Neural cell (in vitro differentiated cells): ENCODE results near the gene NCAPH2.

Experiments used
- EP300 ChIP-seq: fragments of 450-650 bp; conservative IDR thresholded peaks from 2 replicates; pipeline ENCODE4 v1.6.1; 2014; ENCODE audit warnings: antibody characterized with exemption, mild to moderate bottlenecking, moderate library complexity; ENCODE audit not compliant: poor library complexity, severe bottlenecking
- EZH2 ChIP-seq: fragments of 200-600, 300-800 bp; shearing (Covaris generic), sonication (generic); IDR thresholded peaks from 2 replicates; pipeline ENCODE4 v1.6.1; 2014; ENCODE audit warnings: antibody characterized with exemption, low read length, borderline replicate concordance, mild to moderate bottlenecking; ENCODE audit not compliant: insufficient read depth, poor library complexity, severe bottlenecking
- POLR2AphosphoS5 ChIP-seq: IDR thresholded peaks from 2 replicates; pipeline ENCODE4 v1.6.1; 2012
- RAD21 ChIP-seq: fragments of 450-650 bp; conservative IDR thresholded peaks from 2 replicates; pipeline ENCODE4 v1.6.1; 2014; ENCODE audit warnings: antibody characterized with exemption, mild to moderate bottlenecking, moderate library complexity
- SMC3 ChIP-seq: fragments of 450-650 bp; conservative IDR thresholded peaks from 2 replicates; pipeline ENCODE4 v1.6.1; 2014; ENCODE audit warnings: antibody characterized with exemption, mild to moderate bottlenecking, moderate library complexity; ENCODE audit not compliant: poor library complexity
- TAF1 ChIP-seq: IDR thresholded peaks from 2 replicates; pipeline ENCODE4 v1.6.1; 2012; ENCODE audit warnings: low read depth
- TF ChIP-seq, protein P1 (sequence below): fragments of 450-650 bp; IDR thresholded peaks from 2 replicates; pipeline ENCODE4 v1.5.1; 2014; ENCODE audit warnings: antibody characterized with exemption, mild to moderate bottlenecking, moderate library complexity; ENCODE audit not compliant: poor library complexity, severe bottlenecking
- TF ChIP-seq, protein P2 (sequence below): IDR thresholded peaks from 2 replicates; pipeline ENCODE4 v1.6.1; 2012; ENCODE audit warnings: borderline replicate concordance

DNA sequence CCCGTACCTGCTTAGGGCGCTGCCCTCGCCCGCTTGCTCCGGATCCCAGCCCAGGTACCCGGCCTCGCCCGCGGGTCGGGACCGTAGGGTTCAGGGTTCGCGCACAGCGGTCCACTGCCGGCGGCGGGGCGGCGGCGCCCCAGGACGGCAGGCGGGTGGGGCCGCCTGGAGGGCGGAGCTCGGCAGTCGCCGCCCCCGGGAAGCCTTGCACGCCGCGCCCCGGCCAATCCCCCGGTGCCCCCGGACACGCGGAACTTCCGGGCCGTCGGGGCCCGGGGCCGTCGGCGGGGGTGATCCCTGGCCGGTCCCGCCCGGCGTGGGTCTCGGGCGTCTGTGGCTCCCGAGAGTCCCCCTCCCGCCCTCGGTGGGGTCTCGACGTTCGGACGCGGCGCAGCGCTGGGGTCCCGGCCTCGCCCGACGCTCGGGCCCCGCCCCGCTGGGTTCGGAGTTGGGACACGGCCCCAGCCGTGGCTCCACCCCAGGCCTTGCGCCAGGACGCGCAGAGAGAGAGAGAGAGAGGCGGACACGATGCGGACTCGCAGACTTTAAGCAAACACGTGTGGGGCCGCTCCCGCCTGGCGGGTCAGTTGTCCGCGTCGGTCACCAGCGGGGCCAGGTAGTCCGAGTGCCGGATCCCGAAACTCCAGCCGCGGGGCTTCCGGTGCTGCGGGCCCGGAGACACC lies 22.0 kb downstream of the NCAPH2 start, which contains the start of gene TYMP:
- TF ChIP-seq, protein P1, sequence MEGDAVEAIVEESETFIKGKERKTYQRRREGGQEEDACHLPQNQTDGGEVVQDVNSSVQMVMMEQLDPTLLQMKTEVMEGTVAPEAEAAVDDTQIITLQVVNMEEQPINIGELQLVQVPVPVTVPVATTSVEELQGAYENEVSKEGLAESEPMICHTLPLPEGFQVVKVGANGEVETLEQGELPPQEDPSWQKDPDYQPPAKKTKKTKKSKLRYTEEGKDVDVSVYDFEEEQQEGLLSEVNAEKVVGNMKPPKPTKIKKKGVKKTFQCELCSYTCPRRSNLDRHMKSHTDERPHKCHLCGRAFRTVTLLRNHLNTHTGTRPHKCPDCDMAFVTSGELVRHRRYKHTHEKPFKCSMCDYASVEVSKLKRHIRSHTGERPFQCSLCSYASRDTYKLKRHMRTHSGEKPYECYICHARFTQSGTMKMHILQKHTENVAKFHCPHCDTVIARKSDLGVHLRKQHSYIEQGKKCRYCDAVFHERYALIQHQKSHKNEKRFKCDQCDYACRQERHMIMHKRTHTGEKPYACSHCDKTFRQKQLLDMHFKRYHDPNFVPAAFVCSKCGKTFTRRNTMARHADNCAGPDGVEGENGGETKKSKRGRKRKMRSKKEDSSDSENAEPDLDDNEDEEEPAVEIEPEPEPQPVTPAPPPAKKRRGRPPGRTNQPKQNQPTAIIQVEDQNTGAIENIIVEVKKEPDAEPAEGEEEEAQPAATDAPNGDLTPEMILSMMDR, result no peak
- TF ChIP-seq RAD21 (no peak), EP300 (no peak), POLR2AphosphoS5 (no peak), TAF1 (no peak), EZH2 (no peak), SMC3 (no peak)
- TF ChIP-seq, protein P2, sequence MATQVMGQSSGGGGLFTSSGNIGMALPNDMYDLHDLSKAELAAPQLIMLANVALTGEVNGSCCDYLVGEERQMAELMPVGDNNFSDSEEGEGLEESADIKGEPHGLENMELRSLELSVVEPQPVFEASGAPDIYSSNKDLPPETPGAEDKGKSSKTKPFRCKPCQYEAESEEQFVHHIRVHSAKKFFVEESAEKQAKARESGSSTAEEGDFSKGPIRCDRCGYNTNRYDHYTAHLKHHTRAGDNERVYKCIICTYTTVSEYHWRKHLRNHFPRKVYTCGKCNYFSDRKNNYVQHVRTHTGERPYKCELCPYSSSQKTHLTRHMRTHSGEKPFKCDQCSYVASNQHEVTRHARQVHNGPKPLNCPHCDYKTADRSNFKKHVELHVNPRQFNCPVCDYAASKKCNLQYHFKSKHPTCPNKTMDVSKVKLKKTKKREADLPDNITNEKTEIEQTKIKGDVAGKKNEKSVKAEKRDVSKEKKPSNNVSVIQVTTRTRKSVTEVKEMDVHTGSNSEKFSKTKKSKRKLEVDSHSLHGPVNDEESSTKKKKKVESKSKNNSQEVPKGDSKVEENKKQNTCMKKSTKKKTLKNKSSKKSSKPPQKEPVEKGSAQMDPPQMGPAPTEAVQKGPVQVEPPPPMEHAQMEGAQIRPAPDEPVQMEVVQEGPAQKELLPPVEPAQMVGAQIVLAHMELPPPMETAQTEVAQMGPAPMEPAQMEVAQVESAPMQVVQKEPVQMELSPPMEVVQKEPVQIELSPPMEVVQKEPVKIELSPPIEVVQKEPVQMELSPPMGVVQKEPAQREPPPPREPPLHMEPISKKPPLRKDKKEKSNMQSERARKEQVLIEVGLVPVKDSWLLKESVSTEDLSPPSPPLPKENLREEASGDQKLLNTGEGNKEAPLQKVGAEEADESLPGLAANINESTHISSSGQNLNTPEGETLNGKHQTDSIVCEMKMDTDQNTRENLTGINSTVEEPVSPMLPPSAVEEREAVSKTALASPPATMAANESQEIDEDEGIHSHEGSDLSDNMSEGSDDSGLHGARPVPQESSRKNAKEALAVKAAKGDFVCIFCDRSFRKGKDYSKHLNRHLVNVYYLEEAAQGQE, result no peak
